Neural cell (in vitro differentiated cells): ENCODE data around the gene MLIP. TPM values are rescaled to one million over a fixed set of nuclear protein-coding genes. Genes with fewer than 3 reads are reported as not detected.

Experiments used
- H2AFZ ChIP-seq: fragments of 200-600, 300-800 bp; sonication (generic), shearing (Covaris generic); 2 replicates; pipeline ENCODE4 v1.6.0; 2014; ENCODE audit warnings: low read depth, mild to moderate bottlenecking, antibody characterized with exemption, low read length, moderate library complexity
- H3F3A ChIP-seq: fragments of 200-600 bp; shearing (Covaris generic); 2 replicates; pipeline ENCODE4 v1.6.1; 2016; ENCODE audit warnings: mild to moderate bottlenecking, moderate library complexity, mixed read lengths, antibody characterized with exemption, low read length; ENCODE audit not compliant: insufficient read depth, poor library complexity, severe bottlenecking
- H3K27ac ChIP-seq: fragments of 200-600, 300-800 bp; sonication (generic), shearing (Covaris generic); 2 replicates; pipeline ENCODE4 v1.5.1; 2014; ENCODE audit warnings: mild to moderate bottlenecking, low read length, moderate library complexity
- H3K27me3 ChIP-seq: fragments of 300-800, 200-600 bp; sonication (generic), shearing (Covaris generic); 2 replicates; pipeline ENCODE4 v1.6.0; 2014; ENCODE audit warnings: mild to moderate bottlenecking, low read depth, low read length, moderate library complexity; ENCODE audit not compliant: insufficient read depth
- H3K36me3 ChIP-seq: fragments of 300-800, 200-600 bp; sonication (generic), shearing (Covaris generic); 2 replicates; pipeline ENCODE4 v1.5.1; 2014; ENCODE audit warnings: mild to moderate bottlenecking, antibody characterized with exemption, low read length, moderate library complexity; ENCODE audit not compliant: insufficient read depth
- H3K4me2 ChIP-seq: fragments of 300-800, 200-600 bp; sonication (generic), shearing (Covaris generic); 2 replicates; pipeline ENCODE4 v1.6.0; 2014; ENCODE audit warnings: mild to moderate bottlenecking, low read length
- H3K4me3 ChIP-seq: fragments of 300-800, 200-600 bp; sonication (generic), shearing (Covaris generic); 2 replicates; pipeline ENCODE4 v1.5.1; 2014; ENCODE audit warnings: mild to moderate bottlenecking, low read length, moderate library complexity
- H3K79me2 ChIP-seq: fragments of 200-600 bp; shearing (Covaris generic); replicated peaks from 2 replicates; pipeline ENCODE4 v1.6.0; 2014; ENCODE audit warnings: mild to moderate bottlenecking, low read length, moderate library complexity; ENCODE audit not compliant: insufficient read depth
- H3K9ac ChIP-seq: fragments of 300-800, 200-600 bp; sonication (generic), shearing (Covaris generic); 2 replicates; pipeline ENCODE4 v1.6.1; 2016; ENCODE audit warnings: mild to moderate bottlenecking, low read length, mixed read lengths
- H3K9me2 ChIP-seq: fragments of 200-600 bp; shearing (Covaris generic); 2 replicates; pipeline ENCODE4 v1.6.1; 2016; ENCODE audit warnings: mild to moderate bottlenecking, low read length, mixed read lengths; ENCODE audit not compliant: insufficient read depth
- H3K9me3 ChIP-seq: fragments of 200-600, 300-800 bp; sonication (generic), shearing (Covaris generic); 2 replicates; pipeline ENCODE4 v1.6.1; 2016; ENCODE audit warnings: mild to moderate bottlenecking, mixed run types, low read length, moderate library complexity, mixed read lengths
- H4K20me1 ChIP-seq: fragments of 200-600 bp; shearing (Covaris generic); 2 replicates; pipeline ENCODE4 v1.6.1; 2016; ENCODE audit warnings: mild to moderate bottlenecking, mixed run types; ENCODE audit not compliant: insufficient read depth
- EP300 ChIP-seq: fragments of 450-650 bp; conservative IDR thresholded peaks from 2 replicates; pipeline ENCODE4 v1.6.1; 2014; ENCODE audit warnings: antibody characterized with exemption, mild to moderate bottlenecking, moderate library complexity; ENCODE audit not compliant: poor library complexity, severe bottlenecking
- EZH2 ChIP-seq: fragments of 200-600, 300-800 bp; shearing (Covaris generic), sonication (generic); IDR thresholded peaks from 2 replicates; pipeline ENCODE4 v1.6.1; 2014; ENCODE audit warnings: antibody characterized with exemption, low read length, borderline replicate concordance, mild to moderate bottlenecking; ENCODE audit not compliant: insufficient read depth, poor library complexity, severe bottlenecking
- MXI1 ChIP-seq: fragments of 450-650 bp; conservative IDR thresholded peaks from 2 replicates; pipeline ENCODE4 v1.6.1; 2014; ENCODE audit warnings: antibody characterized with exemption, mild to moderate bottlenecking; ENCODE audit not compliant: poor library complexity, severe bottlenecking
- POLR2AphosphoS5 ChIP-seq: IDR thresholded peaks from 2 replicates; pipeline ENCODE4 v1.6.1; 2012
- RAD21 ChIP-seq: fragments of 450-650 bp; conservative IDR thresholded peaks from 2 replicates; pipeline ENCODE4 v1.6.1; 2014; ENCODE audit warnings: antibody characterized with exemption, mild to moderate bottlenecking, moderate library complexity
- REST ChIP-seq: IDR thresholded peaks from 2 replicates; pipeline ENCODE4 v1.6.1; 2012; ENCODE audit warnings: borderline replicate concordance
- SMC3 ChIP-seq: fragments of 450-650 bp; conservative IDR thresholded peaks from 2 replicates; pipeline ENCODE4 v1.6.1; 2014; ENCODE audit warnings: antibody characterized with exemption, mild to moderate bottlenecking, moderate library complexity; ENCODE audit not compliant: poor library complexity
- TAF1 ChIP-seq: IDR thresholded peaks from 2 replicates; pipeline ENCODE4 v1.6.1; 2012; ENCODE audit warnings: low read depth
- polyA plus RNA-seq: library from polyadenylated mRNA; depleted of rRNA; stranded (reverse); fragments of >200 nt; gene quantifications from 2 replicates; pipeline ENCODE4 v1.2.3, GENCODE V29; 2014
- TF ChIP-seq, protein P1 (sequence below): fragments of 450-650 bp; IDR thresholded peaks from 2 replicates; pipeline ENCODE4 v1.5.1; 2014; ENCODE audit warnings: antibody characterized with exemption, mild to moderate bottlenecking, moderate library complexity; ENCODE audit not compliant: poor library complexity, severe bottlenecking

The MLIP gene
- polyA plus RNA-seq, 1 donor from 2014 or later: not detected

DNA sequence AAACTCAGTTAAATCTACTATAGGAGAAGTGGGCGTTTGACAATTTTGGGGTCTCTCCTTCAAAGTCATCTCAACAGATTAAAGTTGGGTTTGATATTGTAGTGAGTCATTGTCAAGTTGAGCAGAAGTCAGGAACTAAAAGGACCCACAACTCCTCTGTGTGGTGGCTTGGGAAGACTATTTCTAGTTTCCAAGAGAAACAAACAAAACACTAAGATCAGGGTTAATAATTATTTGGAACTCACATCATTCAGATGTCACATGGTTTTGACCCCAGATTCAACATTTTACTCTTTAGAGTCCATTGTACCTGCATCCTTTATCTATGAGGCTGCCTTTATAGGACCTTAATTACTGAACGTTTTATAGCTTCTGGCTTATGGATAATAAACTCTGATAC lies 151.7 kb downstream of the MLIP start:
- Histone ChIP-seq H3K9me3 (no peaks in the 10 kb centered on the region), H3F3A (no peaks in the 10 kb centered on the region), H3K27ac (no peak overlapping the region), H3K9ac (no peak overlapping the region), H4K20me1 (no peaks in the 10 kb centered on the region), H3K4me3 (no peak overlapping the region), H3K79me2 (no peaks in the 10 kb centered on the region), H3K27me3 (no peaks in the 10 kb centered on the region), H3K9me2 (no peaks in the 10 kb centered on the region), H2AFZ (no peak overlapping the region), H3K36me3 (no peaks in the 10 kb centered on the region), H3K4me2 (no peak overlapping the region)
- TF ChIP-seq REST (no peak), EP300 (no peak), SMC3 (no peak), TAF1 (no peak), MXI1 (no peak), POLR2AphosphoS5 (no peak), RAD21 (no peak), EZH2 (no peak)
- TF ChIP-seq, protein P1, sequence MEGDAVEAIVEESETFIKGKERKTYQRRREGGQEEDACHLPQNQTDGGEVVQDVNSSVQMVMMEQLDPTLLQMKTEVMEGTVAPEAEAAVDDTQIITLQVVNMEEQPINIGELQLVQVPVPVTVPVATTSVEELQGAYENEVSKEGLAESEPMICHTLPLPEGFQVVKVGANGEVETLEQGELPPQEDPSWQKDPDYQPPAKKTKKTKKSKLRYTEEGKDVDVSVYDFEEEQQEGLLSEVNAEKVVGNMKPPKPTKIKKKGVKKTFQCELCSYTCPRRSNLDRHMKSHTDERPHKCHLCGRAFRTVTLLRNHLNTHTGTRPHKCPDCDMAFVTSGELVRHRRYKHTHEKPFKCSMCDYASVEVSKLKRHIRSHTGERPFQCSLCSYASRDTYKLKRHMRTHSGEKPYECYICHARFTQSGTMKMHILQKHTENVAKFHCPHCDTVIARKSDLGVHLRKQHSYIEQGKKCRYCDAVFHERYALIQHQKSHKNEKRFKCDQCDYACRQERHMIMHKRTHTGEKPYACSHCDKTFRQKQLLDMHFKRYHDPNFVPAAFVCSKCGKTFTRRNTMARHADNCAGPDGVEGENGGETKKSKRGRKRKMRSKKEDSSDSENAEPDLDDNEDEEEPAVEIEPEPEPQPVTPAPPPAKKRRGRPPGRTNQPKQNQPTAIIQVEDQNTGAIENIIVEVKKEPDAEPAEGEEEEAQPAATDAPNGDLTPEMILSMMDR: no peak

GRCh38 chr6:54264581-54265272 lies 153.5 kb downstream of the MLIP start:
- H3K9ac ChIP-seq: no peak overlapping the region
- no peak overlapping the region for H3K27ac ChIP-seq
- H3K79me2 ChIP-seq: no peaks in the 10 kb centered on the region
- H2AFZ ChIP-seq: no peak overlapping the region
- H3K9me3 ChIP-seq: no peaks in the 10 kb centered on the region
- H3K27me3 ChIP-seq: no peaks in the 10 kb centered on the region
- H3K36me3 ChIP-seq: no peaks in the 10 kb centered on the region
- no peaks in the 10 kb centered on the region for H4K20me1 ChIP-seq
- H3K4me3 ChIP-seq: no peak overlapping the region
- H3K9me2 ChIP-seq: no peaks in the 10 kb centered on the region
- H3K4me2 ChIP-seq: no peak overlapping the region
- TF ChIP-seq EZH2: no peak
- no peak for TF ChIP-seq TAF1
- TF ChIP-seq MXI1: no peak
- no peak for TF ChIP-seq POLR2AphosphoS5
- no peak for TF ChIP-seq RAD21
- TF ChIP-seq EP300: no peak
- no peak for TF ChIP-seq SMC3
- no peak for TF ChIP-seq REST
- TF ChIP-seq, protein P1: no peak
- H3F3A ChIP-seq: no peaks in the 10 kb centered on the region
